ENCODE measurements around the gene FAM120B. TPM values are rescaled to one million over a fixed set of nuclear protein-coding genes. Genes with fewer than 3 reads are reported as not detected.

FAM120B gene
- total RNA-seq, 1 experiment from 2014 or later, result 15.2 TPM

DNA sequence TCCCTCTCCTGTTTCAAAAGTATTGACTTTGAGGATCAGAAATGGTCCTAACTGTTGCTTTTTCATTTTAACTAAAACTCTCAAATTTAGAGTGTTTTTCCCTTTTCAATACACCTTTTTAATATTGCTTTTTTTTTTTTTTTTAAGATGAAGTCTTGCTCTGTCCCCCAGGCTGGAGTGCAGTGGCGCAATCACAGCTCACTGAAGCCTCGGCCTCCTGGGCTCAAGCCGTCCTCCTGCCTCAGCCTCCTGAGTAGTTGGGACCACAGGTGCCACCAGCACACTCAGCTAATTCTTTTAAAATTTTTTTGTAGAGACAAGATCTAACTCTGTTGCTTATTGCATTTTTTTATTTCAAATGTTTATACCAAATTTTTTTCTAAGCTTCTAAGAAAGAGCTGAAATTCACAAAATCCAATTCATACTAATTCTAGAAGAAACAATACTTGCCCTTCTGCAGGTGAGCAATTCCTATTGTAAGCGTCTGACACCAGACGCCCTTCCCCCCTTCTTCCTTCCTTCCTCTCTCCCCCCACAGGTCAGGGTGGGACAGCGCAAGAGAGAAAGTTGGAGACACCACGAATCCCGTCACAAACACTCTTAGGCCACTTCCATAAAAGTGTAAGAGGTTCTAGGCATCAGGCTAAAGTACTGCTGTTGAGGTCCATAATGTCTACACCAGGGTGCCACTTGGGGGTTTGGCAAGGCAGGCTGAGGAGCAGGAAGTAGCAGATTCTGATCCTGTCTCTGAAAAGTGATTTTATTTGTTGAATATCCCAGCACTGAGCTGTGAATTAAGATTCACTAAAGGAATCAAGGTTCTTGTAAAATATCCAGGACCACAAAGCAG lies 28.4 kb upstream of the FAM120B start:
- H3K27ac Mint-ChIP-seq, result no peak overlapping the region
- H3K4me1 Mint-ChIP-seq, result peaks cover 25% of the 10 kb centered on the region
- TF ChIP-seq JUN (CRISPR knock-in tag; IDR thresholded peaks at IDR 0.05) (no peak), FOXP1 (CRISPR knock-in tag; IDR thresholded peaks at IDR 0.05; ENCODE audit: borderline replicate concordance) (no peak), RORB (CRISPR knock-in tag; IDR thresholded peaks at IDR 0.05) (no peak), RELA (CRISPR knock-in tag; IDR thresholded peaks at IDR 0.05; ENCODE audit: borderline replicate concordance) (no peak), OVOL2 (CRISPR knock-in tag; IDR thresholded peaks at IDR 0.05; ENCODE audit: borderline replicate concordance) (no peak)
- TF ChIP-seq, protein P1, sequence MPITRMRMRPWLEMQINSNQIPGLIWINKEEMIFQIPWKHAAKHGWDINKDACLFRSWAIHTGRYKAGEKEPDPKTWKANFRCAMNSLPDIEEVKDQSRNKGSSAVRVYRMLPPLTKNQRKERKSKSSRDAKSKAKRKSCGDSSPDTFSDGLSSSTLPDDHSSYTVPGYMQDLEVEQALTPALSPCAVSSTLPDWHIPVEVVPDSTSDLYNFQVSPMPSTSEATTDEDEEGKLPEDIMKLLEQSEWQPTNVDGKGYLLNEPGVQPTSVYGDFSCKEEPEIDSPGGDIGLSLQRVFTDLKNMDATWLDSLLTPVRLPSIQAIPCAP (CRISPR knock-in tag; IDR thresholded peaks at IDR 0.05), result no peak
- TF ChIP-seq, protein P2, sequence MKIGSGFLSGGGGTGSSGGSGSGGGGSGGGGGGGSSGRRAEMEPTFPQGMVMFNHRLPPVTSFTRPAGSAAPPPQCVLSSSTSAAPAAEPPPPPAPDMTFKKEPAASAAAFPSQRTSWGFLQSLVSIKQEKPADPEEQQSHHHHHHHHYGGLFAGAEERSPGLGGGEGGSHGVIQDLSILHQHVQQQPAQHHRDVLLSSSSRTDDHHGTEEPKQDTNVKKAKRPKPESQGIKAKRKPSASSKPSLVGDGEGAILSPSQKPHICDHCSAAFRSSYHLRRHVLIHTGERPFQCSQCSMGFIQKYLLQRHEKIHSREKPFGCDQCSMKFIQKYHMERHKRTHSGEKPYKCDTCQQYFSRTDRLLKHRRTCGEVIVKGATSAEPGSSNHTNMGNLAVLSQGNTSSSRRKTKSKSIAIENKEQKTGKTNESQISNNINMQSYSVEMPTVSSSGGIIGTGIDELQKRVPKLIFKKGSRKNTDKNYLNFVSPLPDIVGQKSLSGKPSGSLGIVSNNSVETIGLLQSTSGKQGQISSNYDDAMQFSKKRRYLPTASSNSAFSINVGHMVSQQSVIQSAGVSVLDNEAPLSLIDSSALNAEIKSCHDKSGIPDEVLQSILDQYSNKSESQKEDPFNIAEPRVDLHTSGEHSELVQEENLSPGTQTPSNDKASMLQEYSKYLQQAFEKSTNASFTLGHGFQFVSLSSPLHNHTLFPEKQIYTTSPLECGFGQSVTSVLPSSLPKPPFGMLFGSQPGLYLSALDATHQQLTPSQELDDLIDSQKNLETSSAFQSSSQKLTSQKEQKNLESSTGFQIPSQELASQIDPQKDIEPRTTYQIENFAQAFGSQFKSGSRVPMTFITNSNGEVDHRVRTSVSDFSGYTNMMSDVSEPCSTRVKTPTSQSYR (CRISPR knock-in tag; IDR thresholded peaks at IDR 0.05), result no peak
- no peak for DNase-seq (ENCODE audit: low spot score)
- H3K4me3 Mint-ChIP-seq, result no peak overlapping the region
- ATAC-seq, result peak; percentile 50; the same call in 1 of the 2 replicates
- ChIA-PET CTCF (interaction anchor here (1.1 kb wide), 1 partner anchor 446 kb away, joined by 3 read pairs; no protein-coding TSS in a partner anchor), POLR2A (interaction anchor here (0.7 kb wide), 2 partner anchors 60 to 484 kb away, joined by 3 to 5 read pairs; no protein-coding TSS in a partner anchor)
- peaks cover 48% of the 10 kb centered on the region for H3K27me3 Mint-ChIP-seq (ENCODE audit: low read depth)
- no peaks in the 10 kb centered on the region for H3K36me3 Mint-ChIP-seq
- no peaks in the 10 kb centered on the region for H3K9me3 Mint-ChIP-seq

DNA sequence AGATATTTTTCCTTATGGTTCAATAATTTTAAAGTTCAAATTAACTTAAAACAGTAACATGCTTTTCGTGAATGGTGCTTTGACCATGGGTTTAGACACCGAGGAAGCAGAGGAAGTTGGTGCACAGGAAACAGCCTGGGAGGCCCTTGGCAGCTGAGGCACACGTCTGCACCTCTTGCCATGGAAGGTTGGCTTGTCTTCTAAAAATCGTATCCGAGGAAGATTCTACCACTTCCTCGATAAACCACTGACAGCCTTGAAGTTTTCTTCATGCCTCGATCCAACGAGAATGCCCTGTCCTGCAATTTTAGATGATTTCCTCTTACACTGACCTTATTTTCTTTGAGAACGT lies 27.8 kb upstream of the FAM120B start:
- no peak for DNase-seq (ENCODE audit: low spot score)
- no peak overlapping the region for H3K27ac Mint-ChIP-seq
- ChIA-PET POLR2A (no interaction called here), CTCF (interaction anchor here (1.1 kb wide), 1 partner anchor 447 kb away, joined by 3 read pairs; no protein-coding TSS in a partner anchor)
- peaks cover 25% of the 10 kb centered on the region for H3K4me1 Mint-ChIP-seq
- H3K36me3 Mint-ChIP-seq, result no peaks in the 10 kb centered on the region
- no peaks in the 10 kb centered on the region for H3K9me3 Mint-ChIP-seq
- H3K4me3 Mint-ChIP-seq, result no peak overlapping the region
- TF ChIP-seq, protein P2 (CRISPR knock-in tag; IDR thresholded peaks at IDR 0.05), result no peak
- peaks cover 51% of the 10 kb centered on the region for H3K27me3 Mint-ChIP-seq (ENCODE audit: low read depth)
- ATAC-seq, result no peak

DNA sequence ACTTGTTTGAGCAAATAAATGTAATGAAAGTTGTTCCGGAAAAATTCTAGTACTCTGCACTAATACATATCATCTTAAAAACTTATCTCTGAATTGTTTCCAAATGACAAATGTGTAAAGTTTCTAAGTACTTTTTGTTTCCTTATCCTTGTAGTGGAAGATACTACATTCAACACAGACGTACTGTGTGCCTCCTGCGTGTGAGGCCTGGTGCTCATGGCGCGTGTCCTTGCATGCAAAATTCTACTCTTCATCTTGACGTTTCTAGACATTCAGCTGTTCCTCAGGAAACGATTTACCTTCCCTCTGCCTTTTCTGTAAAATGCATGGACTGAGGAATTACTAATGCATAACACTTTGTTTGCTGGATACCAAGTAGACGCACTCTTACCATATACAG lies 27.1 kb upstream of the FAM120B start:
- H3K9me3 Mint-ChIP-seq, result no peaks in the 10 kb centered on the region
- no peak for ATAC-seq
- peaks cover 25% of the 10 kb centered on the region for H3K4me1 Mint-ChIP-seq
- POLR2A ChIA-PET, result interaction anchor here (1.0 kb wide), 1 partner anchor 18 kb away, joined by 3 read pairs; no protein-coding TSS in a partner anchor
- peaks cover 57% of the 10 kb centered on the region for H3K27me3 Mint-ChIP-seq (ENCODE audit: low read depth)
- H3K27ac Mint-ChIP-seq, result no peak overlapping the region
- no peak for DNase-seq (ENCODE audit: low spot score)
- CTCF ChIA-PET, result no interaction called here
- H3K4me3 Mint-ChIP-seq, result no peak overlapping the region
- H3K36me3 Mint-ChIP-seq, result peaks cover 3% of the 10 kb centered on the region; the same call in 1 of the 2 replicates
- TF ChIP-seq NR2C2 (CRISPR knock-in tag; IDR thresholded peaks at IDR 0.05), result no peak
- TF ChIP-seq, protein P3, sequence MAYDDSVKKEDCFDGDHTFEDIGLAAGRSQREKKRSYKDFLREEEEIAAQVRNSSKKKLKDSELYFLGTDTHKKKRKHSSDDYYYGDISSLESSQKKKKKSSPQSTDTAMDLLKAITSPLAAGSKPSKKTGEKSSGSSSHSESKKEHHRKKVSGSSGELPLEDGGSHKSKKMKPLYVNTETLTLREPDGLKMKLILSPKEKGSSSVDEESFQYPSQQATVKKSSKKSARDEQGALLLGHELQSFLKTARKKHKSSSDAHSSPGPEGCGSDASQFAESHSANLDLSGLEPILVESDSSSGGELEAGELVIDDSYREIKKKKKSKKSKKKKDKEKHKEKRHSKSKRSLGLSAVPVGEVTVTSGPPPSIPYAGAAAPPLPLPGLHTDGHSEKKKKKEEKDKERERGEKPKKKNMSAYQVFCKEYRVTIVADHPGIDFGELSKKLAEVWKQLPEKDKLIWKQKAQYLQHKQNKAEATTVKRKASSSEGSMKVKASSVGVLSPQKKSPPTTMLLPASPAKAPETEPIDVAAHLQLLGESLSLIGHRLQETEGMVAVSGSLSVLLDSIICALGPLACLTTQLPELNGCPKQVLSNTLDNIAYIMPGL (CRISPR knock-in tag; IDR thresholded peaks at IDR 0.05), result no peak
- TF ChIP-seq, protein P4, sequence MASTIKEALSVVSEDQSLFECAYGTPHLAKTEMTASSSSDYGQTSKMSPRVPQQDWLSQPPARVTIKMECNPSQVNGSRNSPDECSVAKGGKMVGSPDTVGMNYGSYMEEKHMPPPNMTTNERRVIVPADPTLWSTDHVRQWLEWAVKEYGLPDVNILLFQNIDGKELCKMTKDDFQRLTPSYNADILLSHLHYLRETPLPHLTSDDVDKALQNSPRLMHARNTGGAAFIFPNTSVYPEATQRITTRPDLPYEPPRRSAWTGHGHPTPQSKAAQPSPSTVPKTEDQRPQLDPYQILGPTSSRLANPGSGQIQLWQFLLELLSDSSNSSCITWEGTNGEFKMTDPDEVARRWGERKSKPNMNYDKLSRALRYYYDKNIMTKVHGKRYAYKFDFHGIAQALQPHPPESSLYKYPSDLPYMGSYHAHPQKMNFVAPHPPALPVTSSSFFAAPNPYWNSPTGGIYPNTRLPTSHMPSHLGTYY (CRISPR knock-in tag; IDR thresholded peaks at IDR 0.05), result no peak
- TF ChIP-seq, protein P5, sequence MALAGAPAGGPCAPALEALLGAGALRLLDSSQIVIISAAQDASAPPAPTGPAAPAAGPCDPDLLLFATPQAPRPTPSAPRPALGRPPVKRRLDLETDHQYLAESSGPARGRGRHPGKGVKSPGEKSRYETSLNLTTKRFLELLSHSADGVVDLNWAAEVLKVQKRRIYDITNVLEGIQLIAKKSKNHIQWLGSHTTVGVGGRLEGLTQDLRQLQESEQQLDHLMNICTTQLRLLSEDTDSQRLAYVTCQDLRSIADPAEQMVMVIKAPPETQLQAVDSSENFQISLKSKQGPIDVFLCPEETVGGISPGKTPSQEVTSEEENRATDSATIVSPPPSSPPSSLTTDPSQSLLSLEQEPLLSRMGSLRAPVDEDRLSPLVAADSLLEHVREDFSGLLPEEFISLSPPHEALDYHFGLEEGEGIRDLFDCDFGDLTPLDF (CRISPR knock-in tag; IDR thresholded peaks at IDR 0.05), result no peak

Measured in WTC11 (cell line).